ENCODE results near the gene ZC3H4. TPM values are rescaled to one million over a fixed set of nuclear protein-coding genes. Genes with fewer than 3 reads are reported as not detected.
A peak's percentile ranks its signal among the peaks of the same experiment; 100 is the strongest.

Gene ZC3H4
- total and polyA plus RNA-seq, 2 of the 8 experiments (the other 6 are each of a cell fraction or from before 2014, with no cell fraction given): 6.6 to 92.0 TPM

DNA sequence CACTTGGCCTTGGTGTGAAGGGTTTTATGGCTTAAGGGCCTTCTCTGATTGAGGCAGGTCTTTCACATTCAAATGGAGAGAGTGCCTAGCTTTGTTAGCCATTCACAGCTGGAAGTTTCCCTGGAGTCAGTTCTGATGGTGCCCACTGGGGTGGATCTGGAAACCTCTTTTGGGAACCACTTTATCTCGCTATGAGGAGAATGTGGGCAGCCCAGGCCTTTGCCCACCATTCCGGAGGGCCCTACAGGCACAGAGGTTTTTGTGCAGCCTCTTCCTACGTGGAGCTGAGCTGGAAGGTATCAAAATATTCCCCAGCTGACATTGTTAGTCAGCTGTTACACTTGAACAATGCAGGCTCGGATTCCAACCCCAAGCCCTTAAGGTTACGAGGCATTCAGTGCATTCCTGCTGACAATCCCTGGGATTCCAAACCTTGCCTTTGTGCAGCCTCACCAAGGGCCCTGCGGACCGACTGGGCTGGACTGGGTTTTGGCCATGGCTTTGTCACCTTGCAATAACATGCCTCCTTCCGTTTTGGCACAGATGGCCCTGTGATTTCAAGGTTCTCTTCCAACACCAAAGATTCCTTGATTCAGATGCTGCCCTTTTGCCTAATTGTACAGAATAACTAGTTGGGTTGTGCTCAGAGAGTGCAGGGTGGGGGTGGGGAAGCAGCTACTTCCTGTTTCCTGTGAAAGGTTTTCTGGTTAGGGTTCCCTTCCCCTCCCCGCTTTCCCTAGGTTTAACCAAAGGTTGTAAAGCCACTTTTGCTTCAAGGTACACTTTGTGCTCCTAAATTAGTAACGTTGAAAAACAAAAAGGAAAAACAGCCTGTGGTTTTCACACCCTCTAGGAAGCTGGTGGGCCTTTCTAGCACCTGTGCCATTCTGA, 44.1 kb upstream of the ZC3H4 start (continued):
- TF ChIP-seq HDAC2 (IDR thresholded peaks at IDR 0.05; ENCODE audit: borderline replicate concordance in 1 of 2, low read depth in 2 of 2, low read length in 2 of 2) (peak; percentile 84 to 93; a peak in 1 of 4 replicates), SIN3A (conservative IDR thresholded peaks at IDR 0.05 in 1 of 2, IDR thresholded peaks at IDR 0.05 in 1 of 2; ENCODE audit: low read depth in 1 of 2, low read length in 2 of 2) (peak; percentile 89 to 96), CBX5 (IDR thresholded peaks at IDR 0.05; ENCODE audit: low read depth, low read length) (no peak), KDM4A (IDR thresholded peaks at IDR 0.05; ENCODE audit: low read depth, low read length, severe bottlenecking) (no peak)
- TF ChIP-seq, protein P1, sequence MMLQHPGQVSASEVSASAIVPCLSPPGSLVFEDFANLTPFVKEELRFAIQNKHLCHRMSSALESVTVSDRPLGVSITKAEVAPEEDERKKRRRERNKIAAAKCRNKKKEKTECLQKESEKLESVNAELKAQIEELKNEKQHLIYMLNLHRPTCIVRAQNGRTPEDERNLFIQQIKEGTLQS (IDR thresholded peaks at IDR 0.05; ENCODE audit: insufficient read depth, low read depth, low read length): no peak
